Umbilical cord (tissue), 2 donors: Measurements from ENCODE around the gene SNED1. TPM values are rescaled to one million over a fixed set of nuclear protein-coding genes. Genes with fewer than 3 reads are reported as not detected.

Source experiments
- DNase-seq: peaks from one replicate; pipeline ENCODE4 v3.0.0-alpha.2; 2015; ENCODE audit warnings: low spot score
- total RNA-seq: library from RNA; depleted of rRNA; stranded (reverse); fragments of >200 nt; gene quantifications from one replicate; pipeline ENCODE4 v1.2.3, GENCODE V29; 2014; ENCODE audit warnings: low replicate concordance; ENCODE audit not compliant: insufficient read depth

Gene SNED1
- total RNA-seq, 1 donor from 2014 or later, result 3.6 TPM

DNA sequence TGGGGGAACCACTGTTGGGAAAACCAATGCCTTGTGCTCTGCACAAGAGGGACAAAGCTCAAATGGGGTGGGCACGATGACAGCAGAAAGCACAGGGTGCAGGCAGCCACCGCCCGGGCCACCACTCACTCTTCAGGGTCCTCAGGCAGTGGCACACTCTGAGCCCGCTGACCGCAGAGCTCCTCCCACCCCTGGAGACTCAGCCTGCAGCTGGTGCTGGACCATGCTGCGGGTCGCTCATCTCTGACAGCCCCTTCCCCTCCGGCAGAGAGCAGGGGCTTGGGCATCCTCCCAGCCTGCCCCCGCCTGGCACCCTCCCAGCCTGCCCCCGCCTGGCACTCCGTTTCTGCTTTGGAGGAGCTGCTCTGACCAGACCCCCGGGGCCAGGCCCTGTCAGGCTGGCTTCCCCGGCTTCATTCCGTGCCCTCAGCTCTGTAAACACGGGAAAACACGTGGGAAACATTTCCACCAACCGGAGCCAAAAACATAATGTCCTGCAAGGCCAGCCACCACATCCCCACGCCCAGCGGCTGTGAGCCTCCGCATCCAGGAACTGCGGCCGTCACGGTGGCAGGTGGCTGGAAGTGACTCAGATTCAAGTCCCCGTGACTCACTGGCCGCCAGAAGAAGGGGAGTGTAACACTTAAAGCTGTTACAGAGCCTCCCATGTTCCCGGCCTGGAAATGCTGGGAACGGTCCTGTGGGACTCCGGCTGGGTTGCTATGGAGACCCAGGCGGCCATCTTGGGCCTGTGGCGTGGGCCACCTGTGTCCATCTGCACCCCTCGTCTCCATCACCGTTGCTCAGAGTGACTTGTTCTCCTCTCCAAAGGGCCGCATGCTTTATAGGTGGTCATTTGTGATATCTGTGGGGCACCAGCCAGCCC lies 6.8 kb upstream of the SNED1 start:
- no peak for DNase-seq

DNA sequence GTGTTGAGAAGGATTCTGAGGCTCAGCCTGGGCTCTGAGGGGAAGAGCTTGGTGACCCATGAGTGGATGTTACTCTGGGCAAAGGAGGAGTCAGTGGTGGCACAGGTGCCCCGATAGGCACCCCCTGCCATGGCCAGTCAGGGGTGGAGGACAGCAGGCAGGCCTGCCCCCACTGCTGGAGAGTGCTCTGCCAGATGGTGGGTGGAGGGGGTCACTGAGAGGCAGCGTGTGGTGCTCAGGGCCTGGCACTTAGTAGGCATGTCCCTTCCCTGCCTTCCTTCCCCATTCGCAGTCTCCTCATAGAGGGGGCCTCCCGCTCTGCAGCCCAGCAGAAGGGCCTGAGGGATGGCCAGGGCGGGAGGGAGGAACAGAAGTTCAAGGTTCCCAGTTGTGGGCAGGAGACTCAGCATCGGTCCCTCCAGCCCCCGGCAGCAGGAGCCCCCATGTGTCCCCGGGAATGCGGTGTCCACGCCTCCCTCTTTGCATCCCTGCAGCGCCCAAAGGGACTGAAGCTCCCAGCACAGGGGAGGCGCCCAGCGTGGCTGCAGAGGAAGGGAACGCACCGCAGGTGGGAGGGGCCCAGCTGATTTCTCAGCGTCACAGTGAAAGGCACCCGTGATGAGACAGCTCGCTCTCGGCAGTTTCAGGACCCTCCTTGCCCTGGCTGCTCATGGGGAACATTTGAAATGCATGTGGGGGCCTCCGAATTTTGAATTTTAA lies 5.7 kb upstream of the SNED1 start:
- no peak for DNase-seq

- no peak for DNase-seq
These were observed 4.8 kb upstream of the SNED1 start for GRCh38 chr2:240993446-240994170.

GRCh38 chr2:240994171-240994896 lies 4.1 kb upstream of the SNED1 start:
- no peak for DNase-seq

DNA sequence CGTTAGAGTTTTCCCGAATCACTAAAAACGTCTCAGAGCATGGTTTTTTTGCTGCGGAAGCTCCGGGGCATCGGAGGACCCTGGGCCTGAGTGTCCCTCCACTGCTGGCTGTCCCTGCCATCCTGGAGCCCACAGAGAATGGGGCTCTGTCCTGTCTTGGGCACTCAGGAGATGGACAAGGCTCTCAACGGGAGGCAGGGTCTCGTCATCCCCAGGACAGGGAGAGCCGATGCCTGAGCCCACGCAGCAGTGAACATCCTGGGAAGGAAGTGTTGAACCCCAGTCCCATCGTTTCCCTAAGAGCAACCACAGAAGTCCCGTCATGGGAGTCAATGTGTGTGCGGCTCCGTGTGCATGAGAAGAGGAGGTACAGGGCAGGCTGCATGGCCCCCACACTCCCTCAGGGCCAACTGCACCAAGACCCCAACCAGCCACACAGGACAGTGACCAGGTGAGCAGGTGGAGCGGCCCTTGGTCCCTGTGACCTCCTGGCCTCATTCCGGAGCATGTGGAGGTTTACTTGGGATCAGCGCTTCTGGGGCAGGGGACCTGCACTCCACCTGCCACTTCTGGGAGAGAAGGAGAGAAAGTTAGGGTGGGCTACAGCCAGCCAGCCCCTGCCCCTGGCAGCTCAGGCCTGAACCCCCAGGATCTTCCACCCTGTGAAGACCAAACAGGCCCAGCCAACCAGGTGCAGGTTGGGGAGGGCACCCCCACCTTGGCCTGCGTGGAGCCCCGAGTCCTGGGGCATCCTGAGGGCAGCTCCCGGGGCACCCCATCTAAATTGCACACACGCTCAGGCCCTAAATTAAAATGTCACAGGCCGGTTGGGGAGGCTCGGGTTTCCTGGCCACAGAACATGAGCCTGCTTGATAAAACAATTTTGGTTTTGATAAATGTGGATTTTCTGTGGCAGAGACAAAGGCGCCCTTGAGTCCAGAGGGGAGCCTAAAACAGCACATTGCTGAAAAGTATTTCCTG lies 3.1 kb upstream of the SNED1 start:
- DNase-seq, result no peak

DNA sequence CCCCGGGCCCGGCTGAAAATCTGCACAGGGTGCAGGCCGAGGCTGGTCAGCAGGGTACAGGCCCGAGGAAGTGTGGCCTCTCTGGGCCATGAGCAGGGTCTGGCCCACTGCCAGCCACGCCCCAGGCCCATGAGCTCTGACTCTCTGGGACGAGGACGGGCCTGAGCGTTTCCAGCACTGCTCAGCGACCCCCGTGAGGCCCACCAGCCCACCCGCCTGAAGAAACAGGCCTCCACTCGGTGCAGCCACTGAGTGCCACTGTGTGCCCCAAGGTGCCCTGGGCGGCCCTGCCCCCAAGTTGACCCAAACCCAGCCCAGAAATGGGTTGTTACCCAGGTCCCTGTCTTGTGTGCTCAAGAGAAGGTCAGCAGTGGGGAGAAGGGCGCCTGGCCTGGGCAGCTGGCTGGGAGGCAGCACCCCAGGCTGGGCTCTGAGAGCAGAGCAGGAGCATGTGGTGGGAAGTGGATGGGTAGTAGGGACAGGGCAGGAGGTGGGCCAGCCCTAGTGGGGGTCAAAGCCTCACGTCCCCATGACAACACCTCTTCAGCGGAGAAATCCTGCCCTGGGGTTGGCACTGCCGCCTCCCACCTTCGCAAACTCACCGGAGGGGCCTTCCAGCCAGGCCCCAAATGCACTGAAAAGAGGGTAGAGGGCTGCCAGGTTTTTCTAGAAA lies 2.1 kb upstream of the SNED1 start:
- DNase-seq, result no peak

DNA sequence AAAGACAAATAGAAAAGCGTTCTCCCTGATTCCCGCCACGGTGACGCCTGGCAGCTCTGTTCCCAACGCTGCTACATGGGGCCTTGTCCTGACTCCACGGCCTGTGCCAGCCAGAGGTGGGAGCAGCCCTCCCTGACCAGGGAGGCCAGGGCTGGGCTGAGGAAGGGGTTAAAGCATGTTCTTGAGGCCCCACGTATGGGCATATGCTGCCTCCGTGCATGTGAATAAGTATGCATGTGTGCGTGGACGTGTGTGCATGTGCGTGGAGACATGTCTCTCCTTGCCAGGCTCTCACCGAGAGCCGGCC lies 1.6 kb upstream of the SNED1 start:
- DNase-seq, result no peak

DNA sequence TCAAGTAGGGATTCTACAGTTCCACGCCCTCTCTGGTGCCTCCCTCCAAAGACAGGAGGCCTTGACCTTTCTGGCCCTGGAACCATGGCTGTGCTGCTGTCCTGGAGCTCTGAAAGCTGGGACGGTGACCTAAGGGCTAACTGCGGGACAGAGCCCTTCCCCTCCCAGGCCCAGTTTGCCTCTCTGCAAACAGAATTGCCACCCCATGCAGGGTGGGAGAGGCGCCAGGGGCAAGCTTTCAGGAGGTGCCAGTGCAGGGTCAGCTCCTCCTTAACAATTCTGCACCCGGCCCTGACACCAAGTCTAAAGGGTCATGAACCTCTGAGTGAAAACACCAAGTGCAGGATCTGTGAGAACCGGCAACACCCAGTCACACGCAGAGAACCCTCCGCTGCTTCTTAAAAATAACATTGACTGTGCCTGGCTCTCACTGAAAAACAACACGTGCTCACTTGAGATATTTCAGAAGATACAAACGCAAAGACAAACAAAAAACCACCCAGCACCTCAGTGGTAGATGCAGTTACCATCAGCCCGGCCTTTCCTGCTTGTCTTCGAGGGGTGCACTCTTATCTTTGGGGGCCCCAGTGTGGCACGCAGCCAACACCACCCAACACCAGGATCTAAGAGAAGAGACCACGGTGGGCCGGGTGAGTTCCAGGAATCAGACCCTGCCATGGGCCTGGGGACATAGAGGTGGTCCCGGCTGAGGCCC lies 1.1 kb upstream of the SNED1 start:
- DNase-seq, result no peak

- no peak for DNase-seq
These were observed 232 bp downstream of the SNED1 start for GRCh38 chr2:240998706-240998994.

DNA sequence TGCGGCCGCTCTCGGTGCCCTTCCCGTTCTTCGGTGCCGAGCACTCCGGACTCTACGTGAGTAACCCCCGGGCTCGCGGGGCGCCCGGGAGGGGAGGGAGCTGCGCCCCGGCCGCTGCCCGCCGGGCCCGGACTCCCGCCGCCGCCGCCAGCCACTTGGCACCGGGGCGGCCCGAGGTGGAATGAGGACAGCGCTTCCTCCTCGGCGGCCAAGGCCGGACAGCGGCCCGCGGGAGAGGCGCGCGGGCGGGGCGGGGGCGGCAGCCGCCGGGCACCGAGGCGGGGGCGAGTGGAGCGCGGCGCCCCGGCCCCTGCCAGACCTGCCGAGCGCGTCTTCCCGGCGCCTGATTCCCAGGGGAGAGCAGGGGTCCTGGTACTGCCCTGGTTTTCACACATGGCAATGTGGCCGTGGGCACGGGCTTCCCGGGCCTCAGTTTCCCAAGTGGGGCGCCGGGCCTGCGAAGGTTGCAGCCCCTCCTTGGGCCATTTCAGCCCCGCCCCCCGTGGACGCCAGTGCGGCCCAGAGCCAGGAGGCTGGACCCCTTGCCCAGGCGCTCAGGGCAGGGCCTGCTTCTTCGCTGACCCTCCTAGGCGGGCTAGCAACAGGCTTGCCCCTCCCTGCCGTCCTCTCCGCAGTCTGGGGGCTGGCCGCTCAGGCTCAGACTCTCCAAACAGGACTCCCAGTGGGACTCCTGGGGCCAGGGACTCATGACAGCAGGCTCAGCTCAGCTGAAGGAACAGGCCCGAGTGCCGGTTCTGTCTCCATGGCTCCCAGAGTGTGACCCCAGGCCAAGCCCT lies 775 bp downstream of the SNED1 start:
- DNase-seq, result no peak

- DNase-seq, result no peak
These were observed 1.6 kb downstream of the SNED1 start for GRCh38 chr2:240999873-241000541.

- DNase-seq, result no peak
These were observed 2.5 kb downstream of the SNED1 start for GRCh38 chr2:241000831-241001321.

GRCh38 chr2:241001413-241002274 lies 3.2 kb downstream of the SNED1 start:
- no peak for DNase-seq

GRCh38 chr2:241002275-241003046 lies 4.0 kb downstream of the SNED1 start:
- DNase-seq, result no peak

- no peak for DNase-seq
These were observed 4.6 kb downstream of the SNED1 start for GRCh38 chr2:241003047-241003360.

DNA sequence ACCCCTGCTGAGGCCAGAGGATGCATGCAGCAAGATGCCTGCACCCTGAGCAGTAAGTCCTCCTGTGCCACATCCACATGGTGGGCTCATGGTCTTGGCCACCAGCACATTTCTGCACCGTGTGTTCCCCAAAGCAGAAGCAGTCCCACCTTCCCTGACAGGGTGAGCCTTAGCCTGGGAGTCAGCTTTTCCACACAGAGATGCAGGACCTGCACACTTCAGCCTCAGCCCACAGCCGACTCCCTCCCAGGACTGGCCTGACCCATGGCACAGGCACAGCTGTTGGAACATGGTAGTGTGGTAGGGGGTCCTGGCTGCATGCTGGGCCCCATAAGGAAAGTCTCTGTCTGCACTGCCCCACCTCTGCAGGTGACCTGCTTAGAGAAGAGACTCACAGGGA lies 5.0 kb downstream of the SNED1 start:
- no peak for DNase-seq
